Measurements from ENCODE around the gene VN1R5.

- TF ChIP-seq, protein P1, sequence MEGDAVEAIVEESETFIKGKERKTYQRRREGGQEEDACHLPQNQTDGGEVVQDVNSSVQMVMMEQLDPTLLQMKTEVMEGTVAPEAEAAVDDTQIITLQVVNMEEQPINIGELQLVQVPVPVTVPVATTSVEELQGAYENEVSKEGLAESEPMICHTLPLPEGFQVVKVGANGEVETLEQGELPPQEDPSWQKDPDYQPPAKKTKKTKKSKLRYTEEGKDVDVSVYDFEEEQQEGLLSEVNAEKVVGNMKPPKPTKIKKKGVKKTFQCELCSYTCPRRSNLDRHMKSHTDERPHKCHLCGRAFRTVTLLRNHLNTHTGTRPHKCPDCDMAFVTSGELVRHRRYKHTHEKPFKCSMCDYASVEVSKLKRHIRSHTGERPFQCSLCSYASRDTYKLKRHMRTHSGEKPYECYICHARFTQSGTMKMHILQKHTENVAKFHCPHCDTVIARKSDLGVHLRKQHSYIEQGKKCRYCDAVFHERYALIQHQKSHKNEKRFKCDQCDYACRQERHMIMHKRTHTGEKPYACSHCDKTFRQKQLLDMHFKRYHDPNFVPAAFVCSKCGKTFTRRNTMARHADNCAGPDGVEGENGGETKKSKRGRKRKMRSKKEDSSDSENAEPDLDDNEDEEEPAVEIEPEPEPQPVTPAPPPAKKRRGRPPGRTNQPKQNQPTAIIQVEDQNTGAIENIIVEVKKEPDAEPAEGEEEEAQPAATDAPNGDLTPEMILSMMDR (IDR thresholded peaks at IDR 0.05) = no peak
- no peak for TF ChIP-seq POLR2A (IDR thresholded peaks at IDR 0.05)
- TF ChIP-seq EP300 (IDR thresholded peaks at IDR 0.05) = no peak
Observed at GRCh38 chr1:247222840-247223239, 33.0 kb upstream of the VN1R5 start.
